ENCODE measurements around the gene TRMO.

DNA sequence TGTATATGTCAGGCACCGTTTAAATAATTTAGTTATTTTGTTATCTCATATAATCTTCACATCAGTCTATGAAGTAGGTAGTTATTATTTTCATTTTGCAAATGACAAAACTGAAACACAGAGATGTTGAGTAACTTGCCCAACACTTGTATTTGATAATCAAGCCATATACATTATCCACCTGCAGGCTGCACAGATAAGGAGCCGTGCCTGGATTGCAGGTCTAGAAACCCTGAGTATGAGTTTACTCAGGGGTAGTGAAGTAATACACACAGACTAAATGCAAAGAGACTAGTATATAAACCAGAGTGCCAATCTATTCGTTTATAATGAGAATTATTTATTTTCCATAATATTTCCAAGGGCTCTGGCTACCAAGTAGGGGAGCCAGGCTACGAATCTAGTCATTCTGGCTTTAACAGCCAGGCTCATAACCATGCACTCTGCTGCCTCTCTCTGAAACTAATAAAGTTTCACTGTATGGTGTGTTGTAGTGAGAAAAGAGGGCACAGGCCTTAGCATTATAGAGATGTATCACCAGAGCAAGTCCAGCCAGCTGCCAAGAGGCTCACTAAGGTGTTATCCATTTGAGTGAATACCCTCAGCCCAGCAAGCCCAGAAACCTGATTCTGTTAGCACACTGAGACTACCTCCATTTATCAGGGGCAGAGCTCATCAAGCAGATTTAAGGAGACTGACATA lies 11.1 kb upstream of the TRMO start:
- TF ChIP-seq, protein P1, sequence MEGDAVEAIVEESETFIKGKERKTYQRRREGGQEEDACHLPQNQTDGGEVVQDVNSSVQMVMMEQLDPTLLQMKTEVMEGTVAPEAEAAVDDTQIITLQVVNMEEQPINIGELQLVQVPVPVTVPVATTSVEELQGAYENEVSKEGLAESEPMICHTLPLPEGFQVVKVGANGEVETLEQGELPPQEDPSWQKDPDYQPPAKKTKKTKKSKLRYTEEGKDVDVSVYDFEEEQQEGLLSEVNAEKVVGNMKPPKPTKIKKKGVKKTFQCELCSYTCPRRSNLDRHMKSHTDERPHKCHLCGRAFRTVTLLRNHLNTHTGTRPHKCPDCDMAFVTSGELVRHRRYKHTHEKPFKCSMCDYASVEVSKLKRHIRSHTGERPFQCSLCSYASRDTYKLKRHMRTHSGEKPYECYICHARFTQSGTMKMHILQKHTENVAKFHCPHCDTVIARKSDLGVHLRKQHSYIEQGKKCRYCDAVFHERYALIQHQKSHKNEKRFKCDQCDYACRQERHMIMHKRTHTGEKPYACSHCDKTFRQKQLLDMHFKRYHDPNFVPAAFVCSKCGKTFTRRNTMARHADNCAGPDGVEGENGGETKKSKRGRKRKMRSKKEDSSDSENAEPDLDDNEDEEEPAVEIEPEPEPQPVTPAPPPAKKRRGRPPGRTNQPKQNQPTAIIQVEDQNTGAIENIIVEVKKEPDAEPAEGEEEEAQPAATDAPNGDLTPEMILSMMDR (IDR thresholded peaks at IDR 0.05; ENCODE audit: insufficient read depth, low read length) = no peak
- TF ChIP-seq POLR2AphosphoS5 (IDR thresholded peaks at IDR 0.05; ENCODE audit: low read depth) = no peak
